Hepatocyte (in vitro differentiated cells): Measurements from ENCODE around the gene CALB2.

Source experiments
- EZH2 ChIP-seq: fragments of 200-600 bp; sonication (generic); IDR thresholded peaks from 2 replicates; pipeline ENCODE4 v1.6.1; 2016; ENCODE audit warnings: antibody characterized with exemption, mild to moderate bottlenecking, borderline replicate concordance
- EZH2phosphoT487 ChIP-seq: fragments of 200-600 bp; sonication (generic); IDR thresholded peaks from one replicate; pipeline ENCODE4 v1.6.1; 2018; ENCODE audit warnings: antibody characterized with exemption, mild to moderate bottlenecking, low read depth, moderate library complexity; ENCODE audit not compliant: unreplicated experiment, severe bottlenecking
- TF ChIP-seq, protein P1 (sequence below): fragments of 200-600 bp; sonication (generic); IDR thresholded peaks from 2 replicates; pipeline ENCODE4 v1.5.1; 2016; ENCODE audit warnings: antibody characterized with exemption, mild to moderate bottlenecking; ENCODE audit not compliant: poor library complexity

DNA sequence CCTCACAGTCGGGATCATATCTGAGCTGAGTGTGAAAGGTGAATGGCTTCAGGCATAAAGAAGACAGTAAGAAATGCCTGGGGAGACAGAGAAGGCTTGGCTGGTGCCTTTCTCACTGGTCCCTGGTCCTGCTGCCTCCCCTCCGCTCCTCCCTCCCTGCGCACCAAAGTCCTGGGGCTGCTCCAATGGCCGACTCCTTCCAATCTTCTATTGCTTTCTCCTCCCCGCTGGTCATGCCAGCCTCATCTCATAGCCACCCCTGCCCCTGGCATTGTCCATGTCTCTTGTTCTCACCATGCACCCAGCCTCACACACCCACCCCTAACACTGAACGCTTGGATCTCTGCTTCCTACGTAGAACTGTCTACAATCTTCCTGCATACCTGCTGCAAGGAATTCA, 65.3 kb downstream of the CALB2 start:
- TF ChIP-seq EZH2, result no peak
- TF ChIP-seq, protein P1, sequence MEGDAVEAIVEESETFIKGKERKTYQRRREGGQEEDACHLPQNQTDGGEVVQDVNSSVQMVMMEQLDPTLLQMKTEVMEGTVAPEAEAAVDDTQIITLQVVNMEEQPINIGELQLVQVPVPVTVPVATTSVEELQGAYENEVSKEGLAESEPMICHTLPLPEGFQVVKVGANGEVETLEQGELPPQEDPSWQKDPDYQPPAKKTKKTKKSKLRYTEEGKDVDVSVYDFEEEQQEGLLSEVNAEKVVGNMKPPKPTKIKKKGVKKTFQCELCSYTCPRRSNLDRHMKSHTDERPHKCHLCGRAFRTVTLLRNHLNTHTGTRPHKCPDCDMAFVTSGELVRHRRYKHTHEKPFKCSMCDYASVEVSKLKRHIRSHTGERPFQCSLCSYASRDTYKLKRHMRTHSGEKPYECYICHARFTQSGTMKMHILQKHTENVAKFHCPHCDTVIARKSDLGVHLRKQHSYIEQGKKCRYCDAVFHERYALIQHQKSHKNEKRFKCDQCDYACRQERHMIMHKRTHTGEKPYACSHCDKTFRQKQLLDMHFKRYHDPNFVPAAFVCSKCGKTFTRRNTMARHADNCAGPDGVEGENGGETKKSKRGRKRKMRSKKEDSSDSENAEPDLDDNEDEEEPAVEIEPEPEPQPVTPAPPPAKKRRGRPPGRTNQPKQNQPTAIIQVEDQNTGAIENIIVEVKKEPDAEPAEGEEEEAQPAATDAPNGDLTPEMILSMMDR, result no peak
- no peak for TF ChIP-seq EZH2phosphoT487
